B cell (primary cell): Measurements from ENCODE around the gene ZBTB17. TPM values are rescaled to one million over a fixed set of nuclear protein-coding genes. Genes with fewer than 3 reads are reported as not detected.

Experiments
- ATAC-seq: fragments of 200-7000 bp; cut with Tn5 transposase; one replicate; pipeline ENCODE4 v1.10.0; 2021; ENCODE audit warnings: low read depth, mild to moderate bottlenecking, moderate number of reproducible peaks, moderate library complexity
- CTCF ChIA-PET: fragments of 350-600 bp; sonication (Branson Sonifier 250); formaldehyde crosslinking; loops from one replicate; lab custom pipeline; 2021; ENCODE audit warnings: antibody characterized with exemption, inconsistent platforms; lab: Charles Lee
- POLR2A ChIA-PET: fragments of 350-600 bp; sonication (Branson Sonifier 250); formaldehyde crosslinking; loops from one replicate; lab custom pipeline; 2021; ENCODE audit warnings: antibody characterized with exemption; lab: Charles Lee
- DNase-seq: peaks from one replicate; pipeline ENCODE4 v3.0.0; 2013
- H2AFZ ChIP-seq: 2 replicates; pipeline ENCODE4 v1.6.1; 2012; ENCODE audit warnings: mild to moderate bottlenecking, low read depth, low read length; ENCODE audit not compliant: insufficient read depth, poor library complexity, severe bottlenecking
- H3K27ac ChIP-seq, 2 donors: 1 replicate in 1 of 2; 2 replicates in 1 of 2; pipeline ENCODE4 v1.5.1; 2012 to 2013; ENCODE audit warnings: low read length in 2 of 2, mild to moderate bottlenecking in 2 of 2, moderate library complexity in 1 of 2
- H3K27me3 ChIP-seq, 4 experiments: fragments of 200-600 bp in 1 of 4; sonication (generic) in 1 of 4; replicated peaks in 1 of 4; 1 replicate in 2 of 4; 2 replicates in 2 of 4; pipeline versions ENCODE4 v1.6.1 to v1.7.0; 2013 to 2016; ENCODE audit warnings: low read length in 3 of 4, mild to moderate bottlenecking in 2 of 4, mixed read lengths in 1 of 4, moderate library complexity in 1 of 4; ENCODE audit not compliant: insufficient read depth in 4 of 4, control insufficient read depth in 3 of 4; ENCODE audit errors: control extremely low read depth in 1 of 4
- H3K36me3 ChIP-seq, 2 experiments: replicated peaks in 1 of 2; 1 replicate in 1 of 2; 2 replicates in 1 of 2; pipeline versions ENCODE4 v1.6.1 to v1.7.1; 2013; ENCODE audit warnings: low read length in 1 of 2; ENCODE audit not compliant: insufficient read depth in 2 of 2, control insufficient read depth in 1 of 2; ENCODE audit errors: control extremely low read depth in 1 of 2, extremely low read depth in 1 of 2
- H3K4me1 ChIP-seq, 2 donors: fragments of 200-600 bp in 1 of 2; sonication (generic) in 1 of 2; 1 replicate in 1 of 2; 2 replicates in 1 of 2; pipeline versions ENCODE4 v1.5.1 to v1.6.1; 2013 to 2017; ENCODE audit warnings: low read length in 2 of 2; ENCODE audit not compliant: control insufficient read depth in 2 of 2, insufficient read depth in 2 of 2
- H3K4me2 ChIP-seq: replicated peaks from 2 replicates; pipeline ENCODE3; 2012; ENCODE audit warnings: mild to moderate bottlenecking, low read depth, low read length; ENCODE audit not compliant: poor library complexity, severe bottlenecking
- H3K4me3 ChIP-seq, 5 experiments: fragments of 200-600 bp in 1 of 5; sonication (generic) in 1 of 5; 1 replicate in 3 of 5; 2 replicates in 2 of 5; pipeline versions ENCODE4 v1.5.1 to v1.7.0; 2011 to 2016; ENCODE audit warnings: low read length in 4 of 5, mild to moderate bottlenecking in 4 of 5, low read depth in 2 of 5, control low read depth in 1 of 5, moderate library complexity in 1 of 5; ENCODE audit not compliant: insufficient read depth in 1 of 5; ENCODE audit errors: control extremely low read depth in 1 of 5, extremely low read depth in 1 of 5
- H3K79me2 ChIP-seq: fragments of 200-600 bp; sonication (generic); one replicate; pipeline ENCODE4 v1.6.0; 2016; ENCODE audit warnings: low read length; ENCODE audit not compliant: control insufficient read depth, insufficient read depth
- H3K9ac ChIP-seq: fragments of 200-600 bp; sonication (generic); 2 replicates; pipeline ENCODE4 v1.6.1; 2017; ENCODE audit warnings: mild to moderate bottlenecking, low read length, moderate library complexity
- H3K9me3 ChIP-seq, 3 donors: one replicate each; pipeline versions ENCODE4 v1.6.1 to v1.7.1; 2013; ENCODE audit warnings: low read length in 2 of 3; ENCODE audit not compliant: control insufficient read depth in 2 of 3, insufficient read depth in 1 of 3; ENCODE audit errors: control extremely low read depth in 1 of 3
- H4K20me1 ChIP-seq: 2 replicates; pipeline ENCODE4 v1.6.0; 2012; ENCODE audit warnings: mild to moderate bottlenecking, low read length; ENCODE audit not compliant: insufficient read depth, control insufficient read depth, poor library complexity, severe bottlenecking
- H3K27ac Mint-ChIP-seq: one replicate; pipeline ENCODE4 v1.8.0; 2021; ENCODE audit warnings: mixed read lengths
- H3K27me3 Mint-ChIP-seq: one replicate; pipeline ENCODE4 v1.8.0; 2021; ENCODE audit warnings: mixed read lengths
- H3K4me1 Mint-ChIP-seq: one replicate; pipeline ENCODE4 v1.8.0; 2021; ENCODE audit warnings: mixed read lengths
- H3K4me3 Mint-ChIP-seq: one replicate; pipeline ENCODE4 v1.8.0; 2021; ENCODE audit warnings: mixed read lengths
- H3K9me3 Mint-ChIP-seq: one replicate; pipeline ENCODE4 v1.8.0; 2022; ENCODE audit warnings: mixed read lengths; ENCODE audit not compliant: insufficient read depth
- CTCF ChIP-seq: fragments of 200-600 bp; IDR thresholded peaks from one replicate; pipeline ENCODE4 v1.8.0; 2022; ENCODE audit warnings: antibody characterized with exemption, mild to moderate bottlenecking
- EZH2 ChIP-seq: IDR thresholded peaks from 2 replicates; pipeline ENCODE4 v1.6.1; 2012; ENCODE audit warnings: borderline replicate concordance, low read depth, mild to moderate bottlenecking, moderate library complexity, low read length; ENCODE audit not compliant: insufficient read depth, poor library complexity, severe bottlenecking
- WGBS: methylation state at CpG from one replicate; pipeline ENCODE4 v1.1.5; 2013; ENCODE audit warnings: missing lambda C conversion rate; ENCODE audit not compliant: insufficient coverage; 5-methylcytosine and 5-hydroxymethylcytosine counted together
- intact Hi-C: fragments of 100-400 bp; cut with micrococcal nuclease; formaldehyde crosslinking; loops from one replicate; pipeline ENCODE4 v1.10.0; 2022
- polyA plus RNA-seq: library from polyadenylated mRNA; depleted of rRNA; stranded (reverse); fragments of >200 nt; gene quantifications from 2 replicates; pipeline ENCODE4 v1.2.3, GENCODE V29; 2012
- total RNA-seq, 2 donors: library from RNA; stranded (reverse); fragments of 120-200 nt in 1 of 2; gene quantifications; 1 replicate in 1 of 2; 2 replicates in 1 of 2; pipeline versions ENCODE4 v1.2.3 to v1.2.4, GENCODE V29; 2013 to 2022

ZBTB17 gene
- total and polyA plus RNA-seq, 2 donors (not counting 1 experiment from before 2014, with no cell fraction given): 94.1 to 157 TPM

- TF ChIP-seq CTCF (no peak), EZH2 (no peak)
- POLR2A ChIA-PET: no interaction called here
- WGBS: no CpG with 5 or more reads among the region's 4 CpGs
- Mint-ChIP-seq H3K27ac (no peak overlapping the region), H3K27me3 (no peaks in the 10 kb centered on the region), H3K4me3 (no peak overlapping the region), H3K9me3 (no peaks in the 10 kb centered on the region), H3K4me1 (peaks cover 3% of the 10 kb centered on the region)
- H3K4me2 ChIP-seq: no peak overlapping the region
- H2AFZ ChIP-seq: no peak overlapping the region
- DNase-seq: no peak
- no peaks in the 10 kb centered on the region for H3K4me1 ChIP-seq
- H3K79me2 ChIP-seq: peaks cover 97% of the 10 kb centered on the region
- intact Hi-C loops: no loop called here
- no peak overlapping the region for H3K27ac ChIP-seq
- H3K27me3 ChIP-seq: no peaks in the 10 kb centered on the region
- no peak overlapping the region for H3K9ac ChIP-seq
- peaks cover 18 to 43% of the 10 kb centered on the region in 2 experiments for H3K36me3 ChIP-seq
- CTCF ChIA-PET: interaction anchor here (0.7 kb wide), 1 partner anchor 113 kb away, joined by 3 read pairs; no protein-coding TSS in a partner anchor
- no peak overlapping the region for H3K4me3 ChIP-seq
- H4K20me1 ChIP-seq: peaks cover 40% of the 10 kb centered on the region
- H3K9me3 ChIP-seq: no peaks in the 10 kb centered on the region
- no peak for ATAC-seq
Measured at GRCh38 chr1:15908597-15908996, 67.3 kb downstream of the ZBTB17 start.

- Histone ChIP-seq H3K4me3 (no peak overlapping the region), H3K9ac (no peak overlapping the region), H3K4me2 (no peak overlapping the region), H3K79me2 (peaks cover 99% of the 10 kb centered on the region), H4K20me1 (peaks cover 70% of the 10 kb centered on the region), H3K9me3 (no peaks in the 10 kb centered on the region), H3K27ac (no peak overlapping the region), H2AFZ (no peak overlapping the region), H3K36me3 (peaks cover 3 to 13% of the 10 kb centered on the region in 2 experiments), H3K4me1 (no peaks in the 10 kb centered on the region), H3K27me3 (no peaks in the 10 kb centered on the region)
- intact Hi-C loops: no loop called here
- Mint-ChIP-seq H3K4me1 (peaks cover 27% of the 10 kb centered on the region), H3K9me3 (no peaks in the 10 kb centered on the region), H3K27ac (no peak overlapping the region), H3K27me3 (no peaks in the 10 kb centered on the region), H3K4me3 (no peak overlapping the region)
- ATAC-seq (no peak), DNase-seq (no peak)
- no peak for TF ChIP-seq CTCF
- no peak for TF ChIP-seq EZH2
- WGBS: no CpG with 5 or more reads among the region's 3 CpGs
- CTCF ChIA-PET: interaction anchor here (0.9 to 2.2 kb wide), 2 partner anchors 82 to 87 kb away, joined by 3 to 8 read pairs; no protein-coding TSS in a partner anchor
- POLR2A ChIA-PET: no interaction called here
Measured at GRCh38 chr1:15902882-15903281, 73.0 kb downstream of the ZBTB17 start.
